ENCODE measurements around the gene EIF5B. TPM values are rescaled to one million over a fixed set of nuclear protein-coding genes. Genes with fewer than 3 reads are reported as not detected.

The EIF5B gene
- total and polyA plus RNA-seq, 2 donors (not counting 1 experiment from before 2014, with no cell fraction given) = 4.5 to 32.8 TPM

DNA sequence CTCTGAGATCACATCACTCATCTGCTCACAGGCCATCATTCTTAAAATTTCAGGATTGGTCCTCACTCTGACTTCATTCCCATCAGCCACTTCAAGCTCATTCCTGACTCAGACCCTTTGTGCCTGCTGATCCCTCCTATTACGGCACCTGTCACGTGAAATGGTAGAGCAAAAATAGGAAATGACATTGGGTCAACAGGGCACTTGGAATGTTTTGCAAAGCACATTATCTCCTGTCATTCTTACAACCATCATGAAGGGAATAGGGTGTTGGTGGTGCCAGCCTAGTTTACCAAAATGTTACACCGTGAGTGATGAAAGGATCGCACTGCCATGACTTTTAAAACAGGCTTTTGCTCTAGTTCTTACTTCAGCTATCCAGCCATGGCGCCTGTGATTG, 61.1 kb downstream of the EIF5B start:
- H3K27ac Mint-ChIP-seq = no peak overlapping the region
- TF ChIP-seq, protein P1, sequence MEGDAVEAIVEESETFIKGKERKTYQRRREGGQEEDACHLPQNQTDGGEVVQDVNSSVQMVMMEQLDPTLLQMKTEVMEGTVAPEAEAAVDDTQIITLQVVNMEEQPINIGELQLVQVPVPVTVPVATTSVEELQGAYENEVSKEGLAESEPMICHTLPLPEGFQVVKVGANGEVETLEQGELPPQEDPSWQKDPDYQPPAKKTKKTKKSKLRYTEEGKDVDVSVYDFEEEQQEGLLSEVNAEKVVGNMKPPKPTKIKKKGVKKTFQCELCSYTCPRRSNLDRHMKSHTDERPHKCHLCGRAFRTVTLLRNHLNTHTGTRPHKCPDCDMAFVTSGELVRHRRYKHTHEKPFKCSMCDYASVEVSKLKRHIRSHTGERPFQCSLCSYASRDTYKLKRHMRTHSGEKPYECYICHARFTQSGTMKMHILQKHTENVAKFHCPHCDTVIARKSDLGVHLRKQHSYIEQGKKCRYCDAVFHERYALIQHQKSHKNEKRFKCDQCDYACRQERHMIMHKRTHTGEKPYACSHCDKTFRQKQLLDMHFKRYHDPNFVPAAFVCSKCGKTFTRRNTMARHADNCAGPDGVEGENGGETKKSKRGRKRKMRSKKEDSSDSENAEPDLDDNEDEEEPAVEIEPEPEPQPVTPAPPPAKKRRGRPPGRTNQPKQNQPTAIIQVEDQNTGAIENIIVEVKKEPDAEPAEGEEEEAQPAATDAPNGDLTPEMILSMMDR (IDR thresholded peaks at IDR 0.05) = no peak
- no peak for TF ChIP-seq EZH2 (IDR thresholded peaks at IDR 0.05; ENCODE audit: borderline replicate concordance, insufficient read depth, low read depth, low read length, poor library complexity, severe bottlenecking)
- no peaks in the 10 kb centered on the region for H4K20me1 ChIP-seq (ENCODE audit: control insufficient read depth, insufficient read depth, low read length, poor library complexity, severe bottlenecking)
- POLR2A ChIA-PET = no interaction called here
- no peak overlapping the region for H3K9ac ChIP-seq (ENCODE audit: low read length)
- no peak overlapping the region for H3K4me3 ChIP-seq (ENCODE audit: control extremely low read depth in 1 of 5, extremely low read depth in 1 of 5, insufficient read depth in 1 of 5, low read depth in 2 of 5, low read length in 4 of 5)
- H3K4me1 Mint-ChIP-seq = no peaks in the 10 kb centered on the region
- no peak overlapping the region for H2AFZ ChIP-seq (ENCODE audit: insufficient read depth, low read depth, low read length, poor library complexity, severe bottlenecking)
- no peaks in the 10 kb centered on the region for H3K9me3 ChIP-seq (ENCODE audit: control extremely low read depth in 1 of 3, control insufficient read depth in 2 of 3, insufficient read depth in 1 of 3, low read length in 2 of 3)
- no peaks in the 10 kb centered on the region for H3K9me3 Mint-ChIP-seq (ENCODE audit: insufficient read depth)
- peaks cover 3 to 92% of the 10 kb centered on the region in 2 experiments for H3K36me3 ChIP-seq (replicated peaks in 1 of 2; ENCODE audit: control extremely low read depth in 1 of 2, control insufficient read depth in 1 of 2, extremely low read depth in 1 of 2, insufficient read depth in 2 of 2, low read length in 1 of 2)
- ATAC-seq (ENCODE audit: low read depth) (no peak), DNase-seq (no peak)
- no peak overlapping the region for H3K4me2 ChIP-seq (replicated peaks; ENCODE audit: low read depth, low read length, poor library complexity, severe bottlenecking)
- H3K4me3 Mint-ChIP-seq = no peak overlapping the region
- no CpG with 5 or more reads among the region's 5 CpGs for WGBS (ENCODE audit: insufficient coverage)
- no peaks in the 10 kb centered on the region for H3K79me2 ChIP-seq (ENCODE audit: control insufficient read depth, insufficient read depth, low read length)
- no peak overlapping the region for H3K27ac ChIP-seq (ENCODE audit: low read length in 2 of 2)
- H3K27me3 Mint-ChIP-seq = no peaks in the 10 kb centered on the region
- no peaks in the 10 kb centered on the region for H3K27me3 ChIP-seq (replicated peaks in 1 of 4; ENCODE audit: control extremely low read depth in 1 of 4, control insufficient read depth in 3 of 4, insufficient read depth in 4 of 4, low read length in 3 of 4)
- CTCF ChIA-PET = interaction anchor here (1.0 to 1.6 kb wide), 2 partner anchors 92 to 859 kb away, joined by 3 read pairs; partner anchors contain the start of gene REV1
- no peaks in the 10 kb centered on the region for H3K4me1 ChIP-seq (ENCODE audit: control insufficient read depth in 2 of 2, insufficient read depth in 2 of 2, low read length in 2 of 2)
- intact Hi-C loops (cut with micrococcal nuclease) = no loop called here

DNA sequence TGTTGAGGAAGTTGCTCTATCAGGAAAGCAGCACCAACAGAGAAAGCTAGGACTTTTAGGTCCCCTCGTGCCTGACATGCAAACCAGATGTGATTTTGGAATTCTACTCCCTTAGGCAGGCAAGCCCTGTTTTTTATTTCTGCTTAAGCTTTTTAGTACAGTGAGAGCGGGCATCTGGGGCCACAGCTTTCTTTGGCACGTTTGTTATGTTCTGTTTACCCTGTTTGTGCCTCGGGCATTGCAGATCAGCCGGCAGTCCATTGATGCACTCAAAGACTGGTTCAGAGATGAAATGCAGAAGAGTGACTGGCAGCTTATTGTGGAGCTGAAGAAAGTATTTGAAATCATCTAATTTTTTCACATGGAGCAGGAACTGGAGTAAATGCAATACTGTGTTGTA, 61.9 kb downstream of the EIF5B start:
- H3K36me3 ChIP-seq (replicated peaks in 1 of 2; ENCODE audit: control extremely low read depth in 1 of 2, control insufficient read depth in 1 of 2, extremely low read depth in 1 of 2, insufficient read depth in 2 of 2, low read length in 1 of 2) = peaks cover 3 to 93% of the 10 kb centered on the region in 2 experiments
- Mint-ChIP-seq H3K27ac (no peak overlapping the region), H3K4me3 (no peak overlapping the region), H3K4me1 (no peaks in the 10 kb centered on the region), H3K27me3 (no peaks in the 10 kb centered on the region), H3K9me3 (ENCODE audit: insufficient read depth) (no peaks in the 10 kb centered on the region)
- H3K9ac ChIP-seq (ENCODE audit: low read length) = no peak overlapping the region
- intact Hi-C loops (cut with micrococcal nuclease) = no loop called here
- ChIA-PET CTCF (interaction anchor here (1.0 to 1.6 kb wide), 2 partner anchors 91 to 859 kb away, joined by 3 read pairs; partner anchors contain the start of gene REV1), POLR2A (no interaction called here)
- ATAC-seq (ENCODE audit: low read depth) (no peak), DNase-seq (no peak)
- H4K20me1 ChIP-seq (ENCODE audit: control insufficient read depth, insufficient read depth, low read length, poor library complexity, severe bottlenecking) = no peaks in the 10 kb centered on the region
- no peak overlapping the region for H3K4me3 ChIP-seq (ENCODE audit: control extremely low read depth in 1 of 5, extremely low read depth in 1 of 5, insufficient read depth in 1 of 5, low read depth in 2 of 5, low read length in 4 of 5)
- H3K27me3 ChIP-seq (replicated peaks in 1 of 4; ENCODE audit: control extremely low read depth in 1 of 4, control insufficient read depth in 3 of 4, insufficient read depth in 4 of 4, low read length in 3 of 4) = no peaks in the 10 kb centered on the region
- TF ChIP-seq, protein P1 (IDR thresholded peaks at IDR 0.05) = no peak
- TF ChIP-seq EZH2 (IDR thresholded peaks at IDR 0.05; ENCODE audit: borderline replicate concordance, insufficient read depth, low read depth, low read length, poor library complexity, severe bottlenecking) = no peak
- H3K27ac ChIP-seq (ENCODE audit: low read length in 2 of 2) = no peak overlapping the region
- H3K4me1 ChIP-seq (ENCODE audit: control insufficient read depth in 2 of 2, insufficient read depth in 2 of 2, low read length in 2 of 2) = no peaks in the 10 kb centered on the region
- no peak overlapping the region for H2AFZ ChIP-seq (ENCODE audit: insufficient read depth, low read depth, low read length, poor library complexity, severe bottlenecking)
- no peak overlapping the region for H3K4me2 ChIP-seq (replicated peaks; ENCODE audit: low read depth, low read length, poor library complexity, severe bottlenecking)
- H3K79me2 ChIP-seq (ENCODE audit: control insufficient read depth, insufficient read depth, low read length) = no peaks in the 10 kb centered on the region
- WGBS (ENCODE audit: insufficient coverage) = 93% methylated on average over 5 of the region's 5 CpGs
- no peaks in the 10 kb centered on the region for H3K9me3 ChIP-seq (ENCODE audit: control extremely low read depth in 1 of 3, control insufficient read depth in 2 of 3, insufficient read depth in 1 of 3, low read length in 2 of 3)

Data from B cell (primary cell).